HG02759 (cell line): ENCODE data around the gene PPM1D.

Experiments
- ATAC-seq: cut with Tn5 transposase; IDR thresholded peaks from one replicate; pipeline ENCODE4 v1.9.1; 2021; ENCODE audit warnings: mild to moderate bottlenecking, moderate library complexity; ENCODE audit not compliant: unreplicated experiment

The PPM1D gene

DNA sequence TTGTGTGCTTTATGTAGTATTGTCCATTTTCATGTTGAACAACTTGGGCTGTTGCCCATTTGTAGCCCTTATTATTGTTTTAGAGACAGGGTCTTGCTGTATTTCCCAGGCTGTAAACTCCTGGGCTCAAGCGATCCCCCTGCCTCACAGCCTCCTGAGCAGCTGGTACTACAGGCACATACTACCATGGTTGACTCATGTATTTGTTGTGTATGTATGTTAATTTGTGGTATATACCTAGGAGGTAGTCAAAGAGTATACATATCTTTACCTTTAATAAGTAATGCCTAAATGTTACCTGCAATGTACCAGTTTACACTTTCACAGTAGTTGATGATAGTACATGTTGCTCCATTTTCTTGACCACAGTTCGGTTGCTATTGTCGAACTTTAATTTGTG, 18.1 kb downstream of the PPM1D start:
- no peak for ATAC-seq

DNA sequence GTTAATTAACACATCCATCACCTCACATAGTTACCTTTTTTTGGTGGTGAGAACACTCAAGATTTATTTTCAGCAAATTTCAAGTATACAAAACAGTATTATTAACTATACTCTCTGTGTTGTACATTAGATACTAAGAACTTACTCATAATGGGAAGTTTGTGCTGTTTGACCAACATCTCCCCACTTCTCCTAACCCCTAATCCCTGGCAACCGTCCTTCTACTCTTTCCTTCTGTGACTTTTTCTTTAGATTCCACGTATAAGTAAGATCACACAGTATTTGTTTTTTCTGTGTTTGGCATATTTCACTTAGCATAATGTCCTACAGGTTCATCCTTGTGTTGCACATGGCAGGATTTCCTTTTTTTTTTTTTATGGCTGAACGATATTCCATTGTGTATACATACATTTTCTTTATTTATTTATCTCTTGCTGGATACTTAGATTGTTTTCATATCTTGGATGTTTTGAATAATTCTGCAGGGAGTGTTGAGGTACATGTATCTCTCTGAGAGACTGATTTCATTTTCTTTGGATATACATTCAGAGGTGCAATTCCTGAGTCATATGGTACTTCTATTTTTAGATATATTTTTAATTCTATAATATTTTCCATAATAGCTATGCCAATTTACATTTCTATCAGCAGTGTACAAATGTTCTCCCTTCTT, 19.0 kb downstream of the PPM1D start:
- no peak for ATAC-seq

DNA sequence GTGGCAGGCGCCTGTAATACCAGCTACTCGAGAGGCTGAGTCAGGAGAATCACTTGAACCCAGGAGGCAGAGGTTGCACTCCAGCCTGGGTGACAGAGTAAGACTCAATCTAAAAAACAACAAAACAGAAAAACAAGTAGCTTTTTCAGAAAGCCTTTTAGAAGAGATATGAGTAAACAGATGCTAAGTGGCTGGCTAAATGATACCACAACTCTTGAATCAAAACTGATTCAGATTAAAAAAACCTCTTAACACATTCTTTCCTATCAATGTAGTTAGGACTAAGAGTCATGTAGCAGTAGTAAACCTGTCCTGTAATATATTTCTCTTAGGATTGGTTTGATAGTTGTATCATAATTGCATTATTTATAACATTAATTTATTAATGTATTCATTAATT, 23.0 kb downstream of the PPM1D start:
- ATAC-seq, result no peak

DNA sequence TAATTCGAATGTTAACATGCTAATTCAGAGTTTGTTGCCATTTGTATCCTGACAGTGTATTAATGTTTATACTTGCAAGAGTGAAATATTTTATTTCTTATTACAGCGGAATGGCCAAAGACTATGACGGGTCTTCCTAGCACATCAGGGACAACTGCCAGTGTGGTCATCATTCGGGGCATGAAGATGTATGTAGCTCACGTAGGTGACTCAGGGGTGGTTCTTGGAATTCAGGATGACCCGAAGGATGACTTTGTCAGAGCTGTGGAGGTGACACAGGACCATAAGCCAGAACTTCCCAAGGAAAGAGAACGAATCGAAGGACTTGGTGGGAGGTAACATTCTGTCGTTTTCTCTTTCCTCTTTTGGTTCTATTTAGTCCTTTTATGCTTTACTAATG, 23.4 kb downstream of the PPM1D start:
- no peak for ATAC-seq

DNA sequence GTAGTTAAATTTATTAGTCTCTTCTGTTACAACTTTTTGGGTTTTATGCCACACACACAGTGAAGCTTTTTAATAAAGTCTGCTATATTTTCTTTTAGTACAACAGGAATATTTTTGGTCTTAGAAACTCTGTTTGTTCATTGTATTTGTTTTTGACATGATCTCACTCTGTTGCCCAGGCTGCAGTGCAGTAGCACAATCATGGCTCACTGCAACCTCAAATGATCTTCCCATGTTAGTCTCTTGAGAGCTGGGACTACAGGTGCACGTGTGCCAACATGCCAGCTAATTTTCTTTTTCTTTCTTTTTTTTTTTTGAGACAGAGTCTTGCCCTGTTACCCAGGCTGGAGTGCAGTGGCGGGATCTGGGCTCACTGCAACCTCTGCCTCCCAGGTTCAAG, 27.1 kb downstream of the PPM1D start:
- no peak for ATAC-seq

DNA sequence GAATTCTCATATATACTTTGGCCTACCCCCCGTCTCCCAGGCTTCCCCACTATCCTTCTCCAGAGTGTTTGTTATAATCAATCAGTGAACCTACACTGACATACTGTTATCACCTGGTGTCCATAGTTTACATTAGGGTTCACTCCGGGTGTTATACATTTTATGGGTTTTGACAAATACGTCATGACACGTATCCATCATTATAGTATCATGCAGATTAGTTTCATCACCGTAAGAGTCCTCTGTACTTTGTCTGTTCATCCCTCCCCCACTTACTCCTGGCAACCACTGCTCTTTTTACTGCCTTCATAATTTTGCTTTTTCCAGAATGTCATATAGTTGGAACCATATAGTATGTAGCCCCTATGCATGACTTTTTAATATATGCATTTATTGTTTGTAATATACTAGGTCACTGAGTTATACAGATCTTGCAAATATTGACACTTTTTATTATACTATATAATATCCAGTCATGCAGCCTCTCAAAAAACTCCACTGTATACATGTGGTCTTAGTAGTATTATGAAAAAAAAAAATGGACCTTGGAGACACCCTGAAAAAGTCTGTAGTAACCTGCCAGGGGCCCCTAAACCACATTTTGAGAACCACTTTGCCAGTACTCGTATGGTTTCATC, 28.4 kb downstream of the PPM1D start:
- ATAC-seq, result no peak

DNA sequence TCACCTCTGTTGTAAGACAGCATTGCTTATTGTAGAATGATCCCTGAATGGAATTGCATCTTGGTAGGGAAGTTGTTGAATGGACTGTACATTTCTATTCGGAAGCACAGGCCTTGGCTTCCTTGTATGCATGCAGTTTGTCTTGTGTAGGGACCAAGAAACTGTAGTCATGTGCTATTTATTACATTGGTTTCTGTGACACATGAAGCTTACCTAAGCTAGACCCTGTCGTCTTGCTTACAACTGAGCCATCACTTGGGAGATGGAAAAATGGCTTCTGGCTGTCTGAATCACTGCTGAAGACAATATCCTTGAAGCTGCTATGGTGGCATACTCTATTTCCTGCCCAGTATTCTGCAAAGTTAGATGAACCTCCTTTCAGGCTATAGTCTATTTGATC, 29.1 kb downstream of the PPM1D start:
- no peak for ATAC-seq

DNA sequence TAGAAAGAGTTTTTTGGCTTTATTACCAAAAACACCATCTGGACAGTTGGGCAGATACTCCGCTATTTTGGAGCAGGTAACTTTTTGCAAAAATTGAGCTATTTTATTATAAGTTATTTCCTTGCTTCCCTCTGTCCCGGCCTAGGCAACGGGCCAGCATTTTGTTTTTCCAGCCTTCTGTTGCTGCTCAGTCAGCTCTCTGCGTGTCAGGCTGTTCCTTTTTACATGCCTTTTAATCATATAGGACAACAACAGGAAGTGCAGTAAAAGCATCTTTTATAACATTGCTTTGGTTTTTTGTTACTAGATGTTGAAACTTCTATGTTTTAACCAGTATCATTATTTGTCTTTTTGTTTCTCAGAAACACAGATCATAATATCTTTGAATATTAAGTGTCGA, 30.4 kb downstream of the PPM1D start:
- ATAC-seq, result no peak

DNA sequence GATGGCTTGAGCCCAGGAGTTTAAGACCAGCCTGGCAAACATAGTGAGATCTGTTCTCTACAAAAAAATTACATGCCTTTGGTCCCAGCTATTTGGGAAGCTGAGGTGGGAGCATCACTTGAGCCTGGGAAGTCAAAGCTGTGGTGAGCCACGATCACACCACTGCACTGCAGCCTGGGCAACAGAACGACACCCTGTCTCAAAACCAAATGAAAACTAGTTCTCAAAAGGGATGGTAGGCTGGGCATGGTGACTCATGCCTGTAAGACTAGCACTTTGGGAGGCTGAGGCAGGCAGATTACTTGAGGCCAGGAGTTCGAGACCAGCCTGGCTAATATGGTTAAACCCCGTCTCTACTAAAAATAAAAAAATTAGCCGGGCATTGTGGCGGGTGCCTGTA, 31.1 kb downstream of the PPM1D start:
- ATAC-seq, result no peak

DNA sequence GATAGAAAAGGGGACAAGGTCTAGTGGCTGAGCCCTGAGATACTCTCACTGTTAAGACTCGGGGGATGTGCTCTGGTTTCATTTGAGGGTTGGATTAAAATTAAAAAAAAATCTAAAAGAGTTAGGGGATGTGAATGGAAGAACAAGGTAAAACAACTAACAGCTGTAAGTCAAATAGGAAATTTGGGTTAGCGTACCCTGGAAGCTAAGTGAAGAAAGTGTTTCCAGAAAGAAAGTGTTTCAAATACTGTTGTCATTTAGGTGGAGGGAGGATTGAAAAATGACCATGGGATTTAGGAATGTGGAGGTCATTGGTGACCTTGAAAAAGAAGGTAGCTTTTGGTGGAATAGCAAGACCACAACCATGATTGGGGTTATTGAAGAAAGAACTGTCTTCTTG, 37.7 kb downstream of the PPM1D start:
- no peak for ATAC-seq

DNA sequence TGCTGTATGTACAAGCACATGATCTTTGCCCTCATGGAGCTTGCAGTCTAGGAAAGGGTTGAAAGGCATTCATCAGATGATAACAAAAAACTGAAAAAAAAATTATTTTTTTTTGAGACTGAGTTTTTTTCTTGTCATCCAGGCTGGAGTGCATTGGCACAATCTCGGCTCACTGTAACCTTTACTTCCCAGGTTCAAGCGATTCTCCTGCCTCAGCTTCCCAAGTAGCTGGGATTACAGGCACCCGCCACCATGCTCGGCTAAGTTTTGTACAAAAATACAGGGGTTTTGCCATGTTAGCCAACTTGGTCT, 39.0 kb downstream of the PPM1D start:
- no peak for ATAC-seq

DNA sequence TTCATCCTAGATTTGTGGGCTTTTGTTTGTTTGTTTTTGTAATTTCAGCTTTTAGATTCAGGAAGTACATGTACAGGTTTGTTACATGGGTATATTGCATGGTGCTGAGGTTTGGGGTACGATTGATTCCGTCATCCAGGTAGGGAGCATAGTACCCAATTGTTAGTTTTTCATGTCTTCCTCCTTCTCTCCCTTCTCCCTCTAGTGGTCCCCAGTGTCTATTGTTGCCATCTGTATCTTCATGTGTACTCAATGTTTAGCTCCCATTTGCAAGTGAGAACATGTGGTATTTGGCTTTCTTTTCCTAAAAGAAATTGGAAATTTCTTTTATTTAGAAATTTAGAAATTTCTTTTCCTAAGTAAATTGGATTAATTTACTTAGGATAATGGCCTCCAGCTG, 40.5 kb downstream of the PPM1D start:
- no peak for ATAC-seq

DNA sequence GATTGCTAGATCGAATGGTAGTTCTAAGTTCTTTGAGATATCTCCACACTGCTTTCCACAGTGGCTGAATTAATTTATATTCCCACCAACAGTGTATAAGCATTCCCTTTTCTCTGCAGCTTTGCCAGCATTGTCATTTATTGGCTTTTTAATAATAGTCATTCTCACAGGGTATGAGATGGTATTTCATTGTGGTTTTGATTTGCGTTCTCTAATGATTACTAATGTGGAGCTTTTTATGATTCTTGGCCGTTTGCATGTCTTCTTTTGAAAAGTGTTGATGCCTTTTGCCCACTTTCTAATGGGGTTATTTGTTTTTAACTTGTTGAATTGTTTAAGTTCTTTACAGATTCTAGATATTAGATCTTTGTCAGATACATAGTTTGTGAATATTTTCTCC, 41.1 kb downstream of the PPM1D start:
- no peak for ATAC-seq

DNA sequence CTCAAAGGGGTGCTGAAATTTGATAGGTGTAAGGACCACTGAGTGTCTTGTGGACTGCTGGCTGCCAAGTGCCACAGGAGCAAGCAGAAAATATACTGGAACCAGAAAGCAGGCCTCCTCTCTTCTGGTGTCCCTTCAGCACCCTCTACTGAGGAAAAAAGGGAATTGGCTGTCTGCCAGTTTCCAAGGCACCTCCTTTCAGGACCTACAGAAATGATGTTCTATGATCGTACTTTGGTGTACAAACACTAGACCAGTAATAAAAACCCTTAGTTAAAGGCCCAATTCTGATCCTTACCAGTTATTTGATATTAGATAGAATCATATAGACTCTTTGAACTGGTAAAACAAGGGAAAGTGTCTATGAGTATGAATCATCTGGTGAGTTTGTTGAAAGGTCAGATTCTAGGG, 41.8 kb downstream of the PPM1D start:
- no peak for ATAC-seq

DNA sequence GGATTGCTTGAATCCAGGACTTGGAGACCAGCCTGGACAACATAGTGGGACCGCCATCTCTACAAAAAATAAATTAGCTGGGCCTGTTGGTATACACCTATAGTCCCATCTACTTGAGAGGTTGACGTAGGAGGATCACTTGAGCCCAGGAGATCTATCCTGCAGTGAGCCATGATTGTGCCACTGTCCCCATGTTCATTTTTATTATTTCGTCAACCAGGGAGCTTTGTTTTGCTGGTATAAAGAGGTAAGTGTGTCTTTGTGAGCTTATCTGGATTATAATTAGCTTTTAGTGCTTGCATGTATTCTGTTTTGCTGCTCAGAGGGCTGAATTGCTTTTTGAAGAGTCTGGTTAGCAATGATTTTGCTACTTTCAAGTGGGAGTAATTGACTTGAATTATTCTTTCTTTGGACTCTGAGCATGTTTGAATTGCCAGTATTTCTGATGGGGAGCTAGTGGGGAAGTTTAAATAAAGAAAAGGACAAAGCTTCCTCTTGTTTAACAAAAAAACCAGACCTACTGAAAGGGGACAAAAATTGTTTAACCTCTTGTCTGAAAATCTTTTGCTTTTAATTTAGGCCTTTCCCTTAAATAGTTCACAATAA, 46.0 kb downstream of the PPM1D start:
- no peak for ATAC-seq

DNA sequence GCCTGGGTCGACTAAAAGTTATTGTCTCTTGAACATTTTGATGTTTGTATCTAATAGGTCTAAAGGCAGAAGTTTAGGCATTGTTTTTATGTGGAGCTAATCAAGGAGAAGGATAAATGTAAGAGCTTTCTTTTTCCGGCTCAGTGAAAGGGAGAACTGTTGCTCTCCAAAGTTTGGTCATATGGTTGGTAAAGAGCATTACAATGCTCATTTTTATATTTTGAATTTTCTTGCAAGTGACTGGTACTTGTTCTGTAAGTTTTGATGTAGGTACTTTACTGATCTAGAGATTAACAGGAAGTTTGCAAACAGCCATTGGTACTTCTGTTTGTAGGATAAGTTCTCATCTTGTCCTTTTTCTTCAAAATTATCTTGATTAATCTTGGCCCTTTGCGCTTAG, 46.7 kb downstream of the PPM1D start:
- no peak for ATAC-seq

DNA sequence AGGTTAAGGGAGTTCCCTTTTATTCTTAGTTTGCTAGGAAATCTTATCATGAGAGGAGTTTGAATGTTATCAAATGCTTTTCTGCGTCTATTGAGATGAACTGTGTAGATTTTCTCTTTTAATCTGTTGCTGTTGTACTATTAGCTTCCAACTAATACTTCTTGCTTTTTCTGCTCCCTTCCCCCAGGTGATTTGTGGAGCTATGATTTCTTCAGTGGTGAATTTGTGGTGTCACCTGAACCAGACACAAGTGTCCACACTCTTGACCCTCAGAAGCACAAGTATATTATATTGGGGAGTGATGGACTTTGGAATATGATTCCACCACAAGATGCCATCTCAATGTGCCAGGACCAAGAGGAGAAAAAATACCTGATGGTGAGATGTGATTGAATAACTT, 47.7 kb downstream of the PPM1D start:
- no peak for ATAC-seq

DNA sequence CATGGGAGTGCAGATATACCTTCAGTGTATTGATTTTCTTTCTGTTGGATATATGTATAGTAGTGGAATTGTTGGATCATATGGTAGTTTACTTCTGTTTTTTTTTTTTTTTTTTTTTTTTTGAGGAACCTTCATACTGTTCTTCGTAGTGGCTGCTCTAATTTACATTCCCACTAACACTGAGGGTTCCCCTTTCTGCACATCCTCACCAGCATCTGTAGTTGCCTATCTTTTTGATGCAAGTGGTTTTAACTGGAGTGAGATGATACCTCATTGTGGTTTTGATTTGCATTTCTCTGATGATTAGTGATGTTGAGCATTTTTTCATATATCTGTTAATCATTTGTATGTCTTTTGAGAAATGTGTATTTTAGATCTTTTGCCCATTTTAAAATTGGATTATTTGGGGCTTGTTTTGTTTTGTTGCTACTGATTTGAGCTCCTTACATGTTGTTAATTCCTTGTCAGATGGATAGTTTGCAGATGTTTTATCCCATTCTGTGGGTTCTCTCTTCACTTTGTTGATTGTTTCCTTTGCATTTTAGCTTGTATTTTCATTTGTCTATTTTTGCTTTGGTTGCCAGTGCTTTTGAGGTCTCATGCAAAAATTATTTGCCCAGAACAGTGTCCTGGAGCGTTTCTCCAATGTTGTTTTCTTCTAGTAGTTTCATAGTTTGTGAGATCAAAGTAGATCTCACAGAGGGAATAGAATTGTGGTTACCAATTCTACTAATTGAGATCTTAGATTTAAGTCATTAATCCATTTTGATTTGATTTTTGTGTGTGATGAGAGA, 52.7 kb downstream of the PPM1D start:
- peak; percentile 90 for ATAC-seq

DNA sequence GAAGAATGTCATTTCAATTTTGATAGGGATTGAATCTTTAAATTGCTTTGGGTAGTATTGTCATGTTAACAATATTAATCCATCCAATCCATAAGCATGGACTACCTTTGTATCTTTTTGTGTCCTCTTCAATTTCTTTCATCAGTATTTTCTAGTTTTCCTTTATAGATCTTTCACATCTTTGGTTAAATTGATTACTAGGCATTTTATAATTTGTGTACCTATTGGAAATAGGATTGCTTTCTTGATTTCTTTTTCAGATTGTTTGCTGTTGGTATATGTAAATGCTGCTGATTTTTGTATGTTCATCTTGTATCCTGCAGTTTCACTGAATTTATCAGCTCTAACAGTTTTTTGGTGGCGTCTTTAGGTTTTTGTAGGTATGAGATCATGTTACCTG, 53.6 kb downstream of the PPM1D start:
- no peak for ATAC-seq

DNA sequence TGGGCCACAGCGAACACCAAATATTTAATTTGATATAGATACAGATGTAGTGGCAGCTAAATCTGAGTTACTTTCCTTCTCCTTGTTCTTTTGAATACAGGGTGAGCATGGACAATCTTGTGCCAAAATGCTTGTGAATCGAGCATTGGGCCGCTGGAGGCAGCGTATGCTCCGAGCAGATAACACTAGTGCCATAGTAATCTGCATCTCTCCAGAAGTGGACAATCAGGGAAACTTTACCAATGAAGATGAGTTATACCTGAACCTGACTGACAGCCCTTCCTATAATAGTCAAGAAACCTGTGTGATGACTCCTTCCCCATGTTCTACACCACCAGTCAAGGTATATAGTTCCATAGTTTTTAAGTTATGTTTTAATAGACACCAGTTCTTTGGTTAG, 56.5 kb downstream of the PPM1D start:
- ATAC-seq, result no peak

DNA sequence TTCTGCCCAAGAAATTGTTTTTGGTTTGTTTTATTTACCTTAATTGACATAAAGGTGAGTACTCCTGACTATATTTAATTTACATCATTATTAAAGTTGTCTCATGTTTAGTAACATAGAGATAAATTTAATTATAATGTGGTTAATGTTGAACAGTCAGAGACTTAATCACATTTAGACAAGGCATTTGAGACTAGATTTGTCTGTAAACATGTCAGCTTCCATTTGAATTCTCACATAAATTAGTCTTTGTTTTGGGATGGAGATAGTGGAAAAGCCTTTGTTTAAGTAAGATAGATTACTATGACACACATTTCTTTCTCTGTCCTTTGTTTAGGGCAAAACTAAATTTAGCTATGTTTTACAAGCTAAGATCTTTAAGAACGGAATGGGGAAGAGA, 59.2 kb downstream of the PPM1D start:
- no peak for ATAC-seq

DNA sequence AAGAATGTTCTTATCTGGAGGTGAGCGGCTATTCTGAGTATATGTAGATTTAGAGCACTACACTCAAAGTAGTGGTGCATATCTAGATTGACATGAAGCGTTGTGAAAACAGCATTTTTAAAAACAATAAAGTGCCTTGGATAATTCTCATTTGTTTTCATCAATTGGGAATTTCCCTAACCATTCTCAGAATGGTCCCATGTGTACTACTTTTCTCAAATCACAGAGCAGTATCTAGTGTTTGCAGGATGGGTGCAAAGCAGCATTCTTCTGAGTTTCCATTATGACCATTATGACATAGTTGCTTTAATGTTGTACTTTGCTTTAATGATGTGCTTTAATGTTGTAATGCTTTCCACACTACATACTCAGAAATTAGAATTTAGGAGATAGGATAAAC, 61.5 kb downstream of the PPM1D start:
- ATAC-seq, result no peak
